B cell (primary cell): ENCODE data around the gene S1PR5.
"Not testable (repeated sequence)": the region's sequence is repeated elsewhere in the genome, so short reads cannot be mapped to it uniquely, and the experiment has no call there.

Experiments used
- CTCF ChIP-seq: fragments of 200-600 bp; IDR thresholded peaks from one replicate; pipeline ENCODE4 v1.8.0; 2022; ENCODE audit warnings: antibody characterized with exemption, mild to moderate bottlenecking
- EZH2 ChIP-seq: IDR thresholded peaks from 2 replicates; pipeline ENCODE4 v1.6.1; 2012; ENCODE audit warnings: borderline replicate concordance, low read depth, mild to moderate bottlenecking, moderate library complexity, low read length; ENCODE audit not compliant: insufficient read depth, poor library complexity, severe bottlenecking

- not testable (repeated sequence) for TF ChIP-seq CTCF, EZH2
These were observed 9.6 kb upstream of the S1PR5 start for GRCh38 chr19:10526887-10527286.
